WTC11 (cell line): ENCODE measurements around the gene SSU72. TPM values are rescaled to one million over a fixed set of nuclear protein-coding genes. Genes with fewer than 3 reads are reported as not detected.
"Not testable (repeated sequence)": the region's sequence is repeated elsewhere in the genome, so short reads cannot be mapped to it uniquely, and the experiment has no call there.

Experiments
- ATAC-seq: fragments of 200-7000 bp; cut with Tn5 transposase; 2 replicates; pipeline ENCODE4 v1.10.0; 2021; ENCODE audit warnings: mild to moderate bottlenecking, moderate library complexity
- CTCF ChIA-PET: fragments of 300-600 bp; sonication (Branson Sonifier 250); formaldehyde crosslinking; loops from one replicate; lab custom pipeline; 2021; ENCODE audit warnings: antibody characterized with exemption; lab: Charles Lee
- POLR2A ChIA-PET: fragments of 350-600 bp; sonication (Branson Sonifier 250); formaldehyde crosslinking; loops from one replicate; lab custom pipeline; 2021; ENCODE audit warnings: antibody characterized with exemption; lab: Charles Lee
- DNase-seq: peaks from one replicate; pipeline ENCODE4 v3.0.0; 2021; ENCODE audit warnings: low spot score
- H3K27ac Mint-ChIP-seq: 2 replicates; pipeline ENCODE4 v1.8.0; 2021; ENCODE audit warnings: mixed read lengths
- H3K27me3 Mint-ChIP-seq: 2 replicates; pipeline ENCODE4 v1.8.0; 2021; ENCODE audit warnings: low read depth, mild to moderate bottlenecking, moderate library complexity, mixed read lengths
- H3K36me3 Mint-ChIP-seq: 2 replicates; pipeline ENCODE4 v1.8.0; 2021; ENCODE audit warnings: mixed read lengths
- H3K4me1 Mint-ChIP-seq: 2 replicates; pipeline ENCODE4 v1.8.0; 2022; ENCODE audit warnings: mixed read lengths
- H3K4me3 Mint-ChIP-seq: 2 replicates; pipeline ENCODE4 v1.8.0; 2021; ENCODE audit warnings: mild to moderate bottlenecking, moderate library complexity, mixed read lengths
- H3K9me3 Mint-ChIP-seq: 2 replicates; pipeline ENCODE4 v1.8.0; 2021; ENCODE audit warnings: mixed read lengths
- CBFB ChIP-seq: sonication (generic); formaldehyde crosslinking; IDR thresholded peaks from 2 replicates; pipeline ENCODE4 v1.8.1; 2022; ENCODE audit warnings: mild to moderate bottlenecking, low read depth, missing genetic modification reagents
- CTCF ChIP-seq: fragments of 200-600 bp; IDR thresholded peaks from 2 replicates; pipeline ENCODE4 v1.8.0; 2022; ENCODE audit warnings: antibody characterized with exemption
- EMX1 ChIP-seq: fragments of 250-450 bp; sonication (Bioruptor Pico); IDR thresholded peaks from 2 replicates; pipeline ENCODE4 v1.8.0; 2021; ENCODE audit warnings: mild to moderate bottlenecking
- FOXP1 ChIP-seq: sonication (generic); formaldehyde crosslinking; IDR thresholded peaks from 2 replicates; pipeline ENCODE4 v1.8.0; 2022; ENCODE audit warnings: missing genetic modification reagents, mild to moderate bottlenecking, moderate library complexity, borderline replicate concordance
- GRHL2 ChIP-seq: fragments of 250-450 bp; sonication (Bioruptor Pico); IDR thresholded peaks from 2 replicates; pipeline ENCODE4 v1.8.0; 2022; ENCODE audit warnings: mild to moderate bottlenecking, moderate library complexity; ENCODE audit not compliant: insufficient replicate concordance, severe bottlenecking
- JUN ChIP-seq: sonication (generic); formaldehyde crosslinking; IDR thresholded peaks from 2 replicates; pipeline ENCODE4 v1.8.0; 2023; ENCODE audit warnings: mild to moderate bottlenecking, missing genetic modification reagents
- NFYB ChIP-seq: sonication (generic); formaldehyde crosslinking; conservative IDR thresholded peaks from 2 replicates; pipeline ENCODE4 v1.8.0; 2022; ENCODE audit warnings: low read depth, missing genetic modification reagents
- STAT6 ChIP-seq: sonication (generic); formaldehyde crosslinking; conservative IDR thresholded peaks from 2 replicates; pipeline ENCODE4 v1.8.1; 2023; ENCODE audit warnings: mild to moderate bottlenecking, low read depth, missing genetic modification reagents, moderate library complexity
- TEAD1 ChIP-seq: sonication (generic); formaldehyde crosslinking; IDR thresholded peaks from 2 replicates; pipeline ENCODE4 v1.8.0; 2022; ENCODE audit warnings: mild to moderate bottlenecking, missing genetic modification reagents
- ZMAT4 ChIP-seq: fragments of 250-450 bp; sonication (Bioruptor Pico); IDR thresholded peaks from 2 replicates; pipeline ENCODE4 v1.9.0; 2021; ENCODE audit warnings: mild to moderate bottlenecking
- ZNF219 ChIP-seq: sonication (generic); formaldehyde crosslinking; IDR thresholded peaks from 2 replicates; pipeline ENCODE4 v1.8.0; 2023; ENCODE audit warnings: missing genetic modification reagents, mild to moderate bottlenecking, borderline replicate concordance
- ZNF263 ChIP-seq: sonication (generic); formaldehyde crosslinking; IDR thresholded peaks from 2 replicates; pipeline ENCODE4 v1.8.1; 2022; ENCODE audit warnings: low read depth, mild to moderate bottlenecking, moderate library complexity, missing genetic modification reagents
- ZNF396 ChIP-seq: fragments of 250-450 bp; sonication (Bioruptor Pico); IDR thresholded peaks from 2 replicates; pipeline ENCODE4 v1.8.0; 2021; ENCODE audit warnings: mild to moderate bottlenecking, moderate library complexity, borderline replicate concordance
- ZNF416 ChIP-seq: fragments of 250-450 bp; sonication (Bioruptor Pico); IDR thresholded peaks from 2 replicates; pipeline ENCODE4 v1.9.0; 2021; ENCODE audit warnings: mild to moderate bottlenecking, inconsistent platforms
- ZNF512 ChIP-seq: sonication (generic); formaldehyde crosslinking; IDR thresholded peaks from 2 replicates; pipeline ENCODE4 v1.8.1; 2022; ENCODE audit warnings: missing genetic modification reagents, borderline replicate concordance
- ZSCAN18 ChIP-seq: fragments of 250-450 bp; sonication (Bioruptor Pico); IDR thresholded peaks from 2 replicates; pipeline ENCODE4 v2.1.2; 2022; ENCODE audit warnings: mild to moderate bottlenecking, moderate library complexity
- total RNA-seq: library from RNA; stranded (reverse); gene quantifications from 3 replicates; pipeline ENCODE4 v1.2.3, GENCODE V29; 2021

The SSU72 gene
- total RNA-seq, 1 experiment from 2014 or later = 158 TPM

GRCh38 chr1:1559066-1559465, 15.6 kb downstream of the SSU72 start (continued):
- TF ChIP-seq CTCF = no peak
- no peak for TF ChIP-seq ZNF219

GRCh38 chr1:1558591-1558990, 16.1 kb downstream of the SSU72 start:
- ATAC-seq = no peak
- Mint-ChIP-seq H3K4me3 (no peak overlapping the region), H3K27ac (0 out of 2 replicates have a peak overlapping the region, but pooled peaks have one; percentile 62)

GRCh38 chr1:1557688-1558087, 17.0 kb downstream of the SSU72 start:
- peaks cover 14% of the 10 kb centered on the region for H3K36me3 Mint-ChIP-seq
- DNase-seq, H3K4me3 Mint-ChIP-seq, H3K27ac Mint-ChIP-seq, ATAC-seq, CTCF ChIA-PET, H3K9me3 Mint-ChIP-seq, H3K27me3 Mint-ChIP-seq, H3K4me1 Mint-ChIP-seq: not testable (repeated sequence)
- POLR2A ChIA-PET = interaction anchor here (0.5 to 0.6 kb wide), 2 partner anchors 14 to 220 kb away, joined by 3 to 4 read pairs; no protein-coding TSS in a partner anchor

More at GRCh38 chr1:1558591-1558990, 16.1 kb downstream of the SSU72 start:
- H3K36me3 Mint-ChIP-seq = peaks cover 15% of the 10 kb centered on the region
- POLR2A ChIA-PET = interaction anchor here (0.6 to 1.0 kb wide), 3 partner anchors 11 to 109 kb away, joined by 3 to 9 read pairs (median 3); no protein-coding TSS in a partner anchor
- TF ChIP-seq ZNF396 (CRISPR knock-in tag) (no peak), CBFB (CRISPR knock-in tag) (no peak), ZNF219 (no peak), ZMAT4 (no peak)
- TF ChIP-seq, all 79 proteins: peak for 0
- H3K27me3 Mint-ChIP-seq = no peaks in the 10 kb centered on the region
- DNase-seq = no peak
- H3K4me1 Mint-ChIP-seq = no peaks in the 10 kb centered on the region
- no peaks in the 10 kb centered on the region for H3K9me3 Mint-ChIP-seq
- CTCF ChIA-PET = interaction anchor here (0.5 kb wide), 1 partner anchor 17 kb away, joined by 4 read pairs; no protein-coding TSS in a partner anchor

GRCh38 chr1:1556961-1557360, 17.7 kb downstream of the SSU72 start:
- CTCF ChIA-PET, H3K36me3 Mint-ChIP-seq, H3K27ac Mint-ChIP-seq, ATAC-seq, DNase-seq, POLR2A ChIA-PET, H3K4me3 Mint-ChIP-seq, H3K9me3 Mint-ChIP-seq, H3K4me1 Mint-ChIP-seq, H3K27me3 Mint-ChIP-seq: not testable (repeated sequence)

GRCh38 chr1:1556505-1556904, 18.2 kb downstream of the SSU72 start:
- no peak overlapping the region for H3K4me3 Mint-ChIP-seq
- DNase-seq (no peak), ATAC-seq (no peak)
- H3K27ac Mint-ChIP-seq = no peak overlapping the region
- H3K27me3 Mint-ChIP-seq = no peaks in the 10 kb centered on the region; the same call in 1 of the 2 replicates
- H3K36me3 Mint-ChIP-seq = peaks cover 7% of the 10 kb centered on the region; the same call in 1 of the 2 replicates
- no peaks in the 10 kb centered on the region for H3K4me1 Mint-ChIP-seq
- ChIA-PET CTCF (no interaction called here), POLR2A (no interaction called here)
- no peaks in the 10 kb centered on the region for H3K9me3 Mint-ChIP-seq
- TF ChIP-seq STAT6 (CRISPR knock-in tag) (no peak), EMX1 (CRISPR knock-in tag) (no peak), NFYB (CRISPR knock-in tag) (no peak), GRHL2 (CRISPR knock-in tag) (no peak), ZNF416 (CRISPR knock-in tag) (no peak), TEAD1 (no peak), ZSCAN18 (no peak), ZNF512 (CRISPR knock-in tag) (no peak), ZNF263 (CRISPR knock-in tag) (no peak), CTCF (no peak), CBFB (CRISPR knock-in tag) (no peak), JUN (no peak), FOXP1 (CRISPR knock-in tag) (no peak)
